Neural cell (in vitro differentiated cells): Measurements from ENCODE around the gene POU2F2. TPM values are rescaled to one million over a fixed set of nuclear protein-coding genes. Genes with fewer than 3 reads are reported as not detected.

Experiments
- H2AFZ ChIP-seq: fragments of 200-600, 300-800 bp; sonication (generic), shearing (Covaris generic); 2 replicates; pipeline ENCODE4 v1.6.0; 2014; ENCODE audit warnings: low read depth, mild to moderate bottlenecking, antibody characterized with exemption, low read length, moderate library complexity
- H3F3A ChIP-seq: fragments of 200-600 bp; shearing (Covaris generic); 2 replicates; pipeline ENCODE4 v1.6.1; 2016; ENCODE audit warnings: mild to moderate bottlenecking, moderate library complexity, mixed read lengths, antibody characterized with exemption, low read length; ENCODE audit not compliant: insufficient read depth, poor library complexity, severe bottlenecking
- H3K27ac ChIP-seq: fragments of 200-600, 300-800 bp; sonication (generic), shearing (Covaris generic); 2 replicates; pipeline ENCODE4 v1.5.1; 2014; ENCODE audit warnings: mild to moderate bottlenecking, low read length, moderate library complexity
- H3K27me3 ChIP-seq: fragments of 300-800, 200-600 bp; sonication (generic), shearing (Covaris generic); 2 replicates; pipeline ENCODE4 v1.6.0; 2014; ENCODE audit warnings: mild to moderate bottlenecking, low read depth, low read length, moderate library complexity; ENCODE audit not compliant: insufficient read depth
- H3K36me3 ChIP-seq: fragments of 300-800, 200-600 bp; sonication (generic), shearing (Covaris generic); 2 replicates; pipeline ENCODE4 v1.5.1; 2014; ENCODE audit warnings: mild to moderate bottlenecking, antibody characterized with exemption, low read length, moderate library complexity; ENCODE audit not compliant: insufficient read depth
- H3K4me2 ChIP-seq: fragments of 300-800, 200-600 bp; sonication (generic), shearing (Covaris generic); 2 replicates; pipeline ENCODE4 v1.6.0; 2014; ENCODE audit warnings: mild to moderate bottlenecking, low read length
- H3K4me3 ChIP-seq: fragments of 300-800, 200-600 bp; sonication (generic), shearing (Covaris generic); 2 replicates; pipeline ENCODE4 v1.5.1; 2014; ENCODE audit warnings: mild to moderate bottlenecking, low read length, moderate library complexity
- H3K79me2 ChIP-seq: fragments of 200-600 bp; shearing (Covaris generic); replicated peaks from 2 replicates; pipeline ENCODE4 v1.6.0; 2014; ENCODE audit warnings: mild to moderate bottlenecking, low read length, moderate library complexity; ENCODE audit not compliant: insufficient read depth
- H3K9ac ChIP-seq: fragments of 300-800, 200-600 bp; sonication (generic), shearing (Covaris generic); 2 replicates; pipeline ENCODE4 v1.6.1; 2016; ENCODE audit warnings: mild to moderate bottlenecking, low read length, mixed read lengths
- H3K9me2 ChIP-seq: fragments of 200-600 bp; shearing (Covaris generic); 2 replicates; pipeline ENCODE4 v1.6.1; 2016; ENCODE audit warnings: mild to moderate bottlenecking, low read length, mixed read lengths; ENCODE audit not compliant: insufficient read depth
- H3K9me3 ChIP-seq: fragments of 200-600, 300-800 bp; sonication (generic), shearing (Covaris generic); 2 replicates; pipeline ENCODE4 v1.6.1; 2016; ENCODE audit warnings: mild to moderate bottlenecking, mixed run types, low read length, moderate library complexity, mixed read lengths
- H4K20me1 ChIP-seq: fragments of 200-600 bp; shearing (Covaris generic); 2 replicates; pipeline ENCODE4 v1.6.1; 2016; ENCODE audit warnings: mild to moderate bottlenecking, mixed run types; ENCODE audit not compliant: insufficient read depth
- EP300 ChIP-seq: fragments of 450-650 bp; conservative IDR thresholded peaks from 2 replicates; pipeline ENCODE4 v1.6.1; 2014; ENCODE audit warnings: antibody characterized with exemption, mild to moderate bottlenecking, moderate library complexity; ENCODE audit not compliant: poor library complexity, severe bottlenecking
- EZH2 ChIP-seq: fragments of 200-600, 300-800 bp; shearing (Covaris generic), sonication (generic); IDR thresholded peaks from 2 replicates; pipeline ENCODE4 v1.6.1; 2014; ENCODE audit warnings: antibody characterized with exemption, low read length, borderline replicate concordance, mild to moderate bottlenecking; ENCODE audit not compliant: insufficient read depth, poor library complexity, severe bottlenecking
- MXI1 ChIP-seq: fragments of 450-650 bp; conservative IDR thresholded peaks from 2 replicates; pipeline ENCODE4 v1.6.1; 2014; ENCODE audit warnings: antibody characterized with exemption, mild to moderate bottlenecking; ENCODE audit not compliant: poor library complexity, severe bottlenecking
- POLR2AphosphoS5 ChIP-seq: IDR thresholded peaks from 2 replicates; pipeline ENCODE4 v1.6.1; 2012
- RAD21 ChIP-seq: fragments of 450-650 bp; conservative IDR thresholded peaks from 2 replicates; pipeline ENCODE4 v1.6.1; 2014; ENCODE audit warnings: antibody characterized with exemption, mild to moderate bottlenecking, moderate library complexity
- SMC3 ChIP-seq: fragments of 450-650 bp; conservative IDR thresholded peaks from 2 replicates; pipeline ENCODE4 v1.6.1; 2014; ENCODE audit warnings: antibody characterized with exemption, mild to moderate bottlenecking, moderate library complexity; ENCODE audit not compliant: poor library complexity
- TAF1 ChIP-seq: IDR thresholded peaks from 2 replicates; pipeline ENCODE4 v1.6.1; 2012; ENCODE audit warnings: low read depth
- polyA plus RNA-seq: library from polyadenylated mRNA; depleted of rRNA; stranded (reverse); fragments of >200 nt; gene quantifications from 2 replicates; pipeline ENCODE4 v1.2.3, GENCODE V29; 2014
- TF ChIP-seq, protein P1 (sequence below): fragments of 450-650 bp; IDR thresholded peaks from 2 replicates; pipeline ENCODE4 v1.5.1; 2014; ENCODE audit warnings: antibody characterized with exemption, mild to moderate bottlenecking, moderate library complexity; ENCODE audit not compliant: poor library complexity, severe bottlenecking
- TF ChIP-seq, protein P2 (sequence below): IDR thresholded peaks from 2 replicates; pipeline ENCODE4 v1.6.1; 2012; ENCODE audit warnings: borderline replicate concordance

Gene POU2F2
- polyA plus RNA-seq, 1 donor from 2014 or later = 7.7 TPM

DNA sequence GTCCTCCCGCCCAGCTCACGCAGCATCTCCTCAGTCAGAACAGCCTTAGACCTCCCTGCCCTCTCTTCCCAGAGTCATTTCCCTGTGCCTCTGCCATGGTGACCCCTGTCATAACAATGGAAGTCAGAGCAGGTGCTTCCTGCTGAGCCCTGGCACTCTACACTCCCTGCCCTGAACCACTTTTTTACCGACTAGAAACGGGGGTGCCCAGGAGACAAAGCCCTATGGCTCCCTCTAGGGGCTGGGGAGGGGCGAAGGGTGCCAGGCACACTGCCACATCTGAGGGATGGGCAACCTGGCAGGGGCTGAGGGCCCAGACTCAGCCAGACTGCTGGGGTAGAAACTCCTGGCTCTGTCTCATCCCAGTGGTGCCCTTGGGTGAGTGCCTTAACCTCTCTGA lies 39.9 kb downstream of the POU2F2 start:
- H3K9ac ChIP-seq = no peak overlapping the region
- H3K9me3 ChIP-seq = no peaks in the 10 kb centered on the region
- H3K4me3 ChIP-seq = no peak overlapping the region
- H4K20me1 ChIP-seq = no peaks in the 10 kb centered on the region
- H3K4me2 ChIP-seq = no peak overlapping the region
- peaks cover 9% of the 10 kb centered on the region for H3K36me3 ChIP-seq
- no peak overlapping the region for H2AFZ ChIP-seq
- no peaks in the 10 kb centered on the region for H3K9me2 ChIP-seq
- TF ChIP-seq MXI1 (no peak), EP300 (no peak), POLR2AphosphoS5 (no peak), RAD21 (no peak), TAF1 (no peak), EZH2 (no peak), SMC3 (no peak)
- TF ChIP-seq, protein P1, sequence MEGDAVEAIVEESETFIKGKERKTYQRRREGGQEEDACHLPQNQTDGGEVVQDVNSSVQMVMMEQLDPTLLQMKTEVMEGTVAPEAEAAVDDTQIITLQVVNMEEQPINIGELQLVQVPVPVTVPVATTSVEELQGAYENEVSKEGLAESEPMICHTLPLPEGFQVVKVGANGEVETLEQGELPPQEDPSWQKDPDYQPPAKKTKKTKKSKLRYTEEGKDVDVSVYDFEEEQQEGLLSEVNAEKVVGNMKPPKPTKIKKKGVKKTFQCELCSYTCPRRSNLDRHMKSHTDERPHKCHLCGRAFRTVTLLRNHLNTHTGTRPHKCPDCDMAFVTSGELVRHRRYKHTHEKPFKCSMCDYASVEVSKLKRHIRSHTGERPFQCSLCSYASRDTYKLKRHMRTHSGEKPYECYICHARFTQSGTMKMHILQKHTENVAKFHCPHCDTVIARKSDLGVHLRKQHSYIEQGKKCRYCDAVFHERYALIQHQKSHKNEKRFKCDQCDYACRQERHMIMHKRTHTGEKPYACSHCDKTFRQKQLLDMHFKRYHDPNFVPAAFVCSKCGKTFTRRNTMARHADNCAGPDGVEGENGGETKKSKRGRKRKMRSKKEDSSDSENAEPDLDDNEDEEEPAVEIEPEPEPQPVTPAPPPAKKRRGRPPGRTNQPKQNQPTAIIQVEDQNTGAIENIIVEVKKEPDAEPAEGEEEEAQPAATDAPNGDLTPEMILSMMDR = no peak
- TF ChIP-seq, protein P2, sequence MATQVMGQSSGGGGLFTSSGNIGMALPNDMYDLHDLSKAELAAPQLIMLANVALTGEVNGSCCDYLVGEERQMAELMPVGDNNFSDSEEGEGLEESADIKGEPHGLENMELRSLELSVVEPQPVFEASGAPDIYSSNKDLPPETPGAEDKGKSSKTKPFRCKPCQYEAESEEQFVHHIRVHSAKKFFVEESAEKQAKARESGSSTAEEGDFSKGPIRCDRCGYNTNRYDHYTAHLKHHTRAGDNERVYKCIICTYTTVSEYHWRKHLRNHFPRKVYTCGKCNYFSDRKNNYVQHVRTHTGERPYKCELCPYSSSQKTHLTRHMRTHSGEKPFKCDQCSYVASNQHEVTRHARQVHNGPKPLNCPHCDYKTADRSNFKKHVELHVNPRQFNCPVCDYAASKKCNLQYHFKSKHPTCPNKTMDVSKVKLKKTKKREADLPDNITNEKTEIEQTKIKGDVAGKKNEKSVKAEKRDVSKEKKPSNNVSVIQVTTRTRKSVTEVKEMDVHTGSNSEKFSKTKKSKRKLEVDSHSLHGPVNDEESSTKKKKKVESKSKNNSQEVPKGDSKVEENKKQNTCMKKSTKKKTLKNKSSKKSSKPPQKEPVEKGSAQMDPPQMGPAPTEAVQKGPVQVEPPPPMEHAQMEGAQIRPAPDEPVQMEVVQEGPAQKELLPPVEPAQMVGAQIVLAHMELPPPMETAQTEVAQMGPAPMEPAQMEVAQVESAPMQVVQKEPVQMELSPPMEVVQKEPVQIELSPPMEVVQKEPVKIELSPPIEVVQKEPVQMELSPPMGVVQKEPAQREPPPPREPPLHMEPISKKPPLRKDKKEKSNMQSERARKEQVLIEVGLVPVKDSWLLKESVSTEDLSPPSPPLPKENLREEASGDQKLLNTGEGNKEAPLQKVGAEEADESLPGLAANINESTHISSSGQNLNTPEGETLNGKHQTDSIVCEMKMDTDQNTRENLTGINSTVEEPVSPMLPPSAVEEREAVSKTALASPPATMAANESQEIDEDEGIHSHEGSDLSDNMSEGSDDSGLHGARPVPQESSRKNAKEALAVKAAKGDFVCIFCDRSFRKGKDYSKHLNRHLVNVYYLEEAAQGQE = no peak
- no peak overlapping the region for H3K27ac ChIP-seq
- H3K27me3 ChIP-seq = no peaks in the 10 kb centered on the region
- no peaks in the 10 kb centered on the region for H3K79me2 ChIP-seq
- no peaks in the 10 kb centered on the region for H3F3A ChIP-seq

DNA sequence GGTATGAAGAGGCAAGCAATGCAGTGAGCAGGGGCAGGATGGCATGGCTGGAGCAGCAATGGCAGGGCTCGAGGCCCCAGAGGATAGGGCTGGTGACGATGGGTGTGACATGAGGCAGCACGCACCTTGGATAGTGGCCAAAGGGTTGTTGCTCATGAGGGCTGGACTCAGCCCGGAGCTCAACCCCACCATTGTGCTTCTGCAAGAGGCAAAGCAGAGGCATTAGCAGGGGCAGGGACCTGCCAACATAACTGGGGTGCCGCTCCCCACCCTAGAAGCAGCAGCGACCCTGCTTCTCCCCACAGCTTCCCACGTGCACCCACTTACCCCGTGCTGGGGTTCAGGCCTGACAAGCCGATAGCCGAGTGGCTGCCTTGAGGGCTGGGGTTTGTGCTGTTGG lies 40.5 kb downstream of the POU2F2 start:
- Histone ChIP-seq H4K20me1 (no peaks in the 10 kb centered on the region), H3K27me3 (no peaks in the 10 kb centered on the region), H3K9me3 (no peaks in the 10 kb centered on the region), H2AFZ (no peak overlapping the region), H3K27ac (no peak overlapping the region), H3K4me2 (no peak overlapping the region), H3K4me3 (no peak overlapping the region), H3K36me3 (peaks cover 9% of the 10 kb centered on the region), H3K9ac (no peak overlapping the region), H3K79me2 (no peaks in the 10 kb centered on the region), H3F3A (no peaks in the 10 kb centered on the region), H3K9me2 (no peaks in the 10 kb centered on the region)
- no peak for TF ChIP-seq TAF1
- no peak for TF ChIP-seq SMC3
- TF ChIP-seq POLR2AphosphoS5 = no peak
- no peak for TF ChIP-seq RAD21
- TF ChIP-seq EZH2 = no peak
- no peak for TF ChIP-seq MXI1
- TF ChIP-seq, protein P1 = no peak
- no peak for TF ChIP-seq EP300
- TF ChIP-seq, protein P2 = no peak
